Activated naive CD8-positive, alpha-beta T cell treated with anti-CD3 and anti-CD28 coated beads, Interleukin-2, amount 10 ng/mL, durations not matched to agents 7 days and 5 days (primary cell): ENCODE data around the gene PLCH1. TPM values are rescaled to one million over a fixed set of nuclear protein-coding genes. Genes with fewer than 3 reads are reported as not detected.

Source experiments
- ATAC-seq: fragments of 150-1000 bp; cut with Tn5 transposase; one replicate; pipeline ENCODE4 v1.10.0; 2021; ENCODE audit warnings: low read depth, moderate library complexity
- POLR2A ChIA-PET: fragments of 350-600 bp; sonication (Branson Sonifier 250); formaldehyde crosslinking; loops from one replicate; lab custom pipeline; 2021; ENCODE audit warnings: antibody characterized with exemption; lab: Charles Lee
- DNase-seq: peaks from one replicate; pipeline ENCODE4 v3.0.0; 2021
- H3K27ac Mint-ChIP-seq: one replicate; pipeline ENCODE4 v1.8.0; 2022; ENCODE audit warnings: mild to moderate bottlenecking, mixed read lengths
- H3K27me3 Mint-ChIP-seq: one replicate; pipeline ENCODE4 v1.8.0; 2022; ENCODE audit warnings: mild to moderate bottlenecking, moderate library complexity, mixed read lengths
- H3K36me3 Mint-ChIP-seq: one replicate; pipeline ENCODE4 v1.8.0; 2021; ENCODE audit warnings: mild to moderate bottlenecking, mixed read lengths
- H3K4me1 Mint-ChIP-seq: one replicate; pipeline ENCODE4 v1.8.0; 2021; ENCODE audit warnings: mixed read lengths
- H3K4me3 Mint-ChIP-seq: one replicate; pipeline ENCODE4 v1.8.0; 2022; ENCODE audit warnings: mild to moderate bottlenecking, moderate library complexity, mixed read lengths
- H3K9me3 Mint-ChIP-seq: one replicate; pipeline ENCODE4 v1.8.0; 2021; ENCODE audit warnings: mixed read lengths
- total RNA-seq, 2 experiments: library from RNA; stranded (reverse); gene quantifications; one replicate each; pipeline ENCODE4 v1.2.3, GENCODE V29; 2021

The PLCH1 gene
- total RNA-seq, result 1 to 10 TPM; 3.8 to 5.1 TPM

- Mint-ChIP-seq H3K4me3 (peak within 1 kb of the TSS; percentile 89), H3K9me3 (no peaks in the 10 kb centered on the region), H3K27ac (peak within 1 kb of the TSS; percentile 18), H3K27me3 (peaks cover 77% of the 10 kb centered on the region), H3K36me3 (no peaks in the 10 kb centered on the region), H3K4me1 (peaks cover 20% of the 10 kb centered on the region)
- POLR2A ChIA-PET, result no interaction called here
- ATAC-seq (peak; percentile 70), DNase-seq (peak; percentile 53)
These were observed at the start of gene PLCH1 for GRCh38 chr3:155744626-155745324. Gene PLCH1 (minus strand): TSS chr3:155745071. CDS start chr3:155704224, 40,847 bp downstream.

- no peak overlapping the region for H3K4me3 Mint-ChIP-seq
- POLR2A ChIA-PET, result no interaction called here
- ATAC-seq (no peak), DNase-seq (no peak)
- no peak overlapping the region for H3K27ac Mint-ChIP-seq
- peaks cover 28% of the 10 kb centered on the region for H3K36me3 Mint-ChIP-seq
- H3K9me3 Mint-ChIP-seq, result peaks cover 5% of the 10 kb centered on the region
- peaks cover 2% of the 10 kb centered on the region for H3K4me1 Mint-ChIP-seq
- no peaks in the 10 kb centered on the region for H3K27me3 Mint-ChIP-seq
These were observed 47.7 kb upstream of the PLCH1 start for GRCh38 chr3:155792532-155792931.

- Mint-ChIP-seq H3K4me3 (no peak overlapping the region), H3K4me1 (peaks cover 3% of the 10 kb centered on the region), H3K36me3 (peaks cover 24% of the 10 kb centered on the region), H3K27ac (no peak overlapping the region), H3K9me3 (peaks cover 5% of the 10 kb centered on the region), H3K27me3 (no peaks in the 10 kb centered on the region)
- DNase-seq (no peak), ATAC-seq (no peak)
- POLR2A ChIA-PET, result no interaction called here
These were observed 46.3 kb upstream of the PLCH1 start for GRCh38 chr3:155791190-155791589.

GRCh38 chr3:155790272-155790925 lies 45.5 kb upstream of the PLCH1 start:
- POLR2A ChIA-PET, result no interaction called here
- peaks cover 9% of the 10 kb centered on the region for H3K4me1 Mint-ChIP-seq
- H3K4me3 Mint-ChIP-seq, result no peak overlapping the region

GRCh38 chr3:155785662-155786295 lies 40.9 kb upstream of the PLCH1 start:
- no peak overlapping the region for H3K4me3 Mint-ChIP-seq
- POLR2A ChIA-PET, result no interaction called here
- no peaks in the 10 kb centered on the region for H3K27me3 Mint-ChIP-seq
- H3K36me3 Mint-ChIP-seq, result peaks cover 15% of the 10 kb centered on the region
- peaks cover 7% of the 10 kb centered on the region for H3K9me3 Mint-ChIP-seq
- peak overlapping the region; percentile 68 for H3K27ac Mint-ChIP-seq
- H3K4me1 Mint-ChIP-seq, result peaks cover 9% of the 10 kb centered on the region
- DNase-seq (no peak), ATAC-seq (no peak)

More at GRCh38 chr3:155790272-155790925, 45.5 kb upstream of the PLCH1 start:
- H3K27ac Mint-ChIP-seq, result no peak overlapping the region
- no peak for ATAC-seq
- H3K9me3 Mint-ChIP-seq, result peaks cover 5% of the 10 kb centered on the region
- H3K36me3 Mint-ChIP-seq, result peaks cover 24% of the 10 kb centered on the region
- H3K27me3 Mint-ChIP-seq, result no peaks in the 10 kb centered on the region
- DNase-seq, result no peak

- Mint-ChIP-seq H3K27ac (no peak overlapping the region), H3K4me1 (peaks cover 9% of the 10 kb centered on the region), H3K4me3 (no peak overlapping the region), H3K36me3 (peaks cover 10% of the 10 kb centered on the region), H3K27me3 (no peaks in the 10 kb centered on the region), H3K9me3 (peaks cover 4% of the 10 kb centered on the region)
- no peak for ATAC-seq
- POLR2A ChIA-PET, result no interaction called here
- no peak for DNase-seq
These were observed 37.6 kb upstream of the PLCH1 start for GRCh38 chr3:155782390-155782953.

- no peak for ATAC-seq
- Mint-ChIP-seq H3K4me1 (peaks cover 1% of the 10 kb centered on the region), H3K4me3 (no peak overlapping the region), H3K9me3 (peaks cover 4% of the 10 kb centered on the region), H3K27ac (no peak overlapping the region), H3K27me3 (no peaks in the 10 kb centered on the region), H3K36me3 (peaks cover 10% of the 10 kb centered on the region)
- DNase-seq, result no peak
- POLR2A ChIA-PET, result no interaction called here
These were observed 35.4 kb upstream of the PLCH1 start for GRCh38 chr3:155780291-155780690.

GRCh38 chr3:155778462-155778861 lies 33.6 kb upstream of the PLCH1 start:
- H3K9me3 Mint-ChIP-seq, result peaks cover 4% of the 10 kb centered on the region
- POLR2A ChIA-PET, result no interaction called here
- H3K4me1 Mint-ChIP-seq, result peaks cover 1% of the 10 kb centered on the region

GRCh38 chr3:155772801-155773200 lies 27.9 kb upstream of the PLCH1 start:
- Mint-ChIP-seq H3K9me3 (peaks cover 3% of the 10 kb centered on the region), H3K27me3 (no peaks in the 10 kb centered on the region), H3K36me3 (peaks cover 10% of the 10 kb centered on the region), H3K27ac (no peak overlapping the region), H3K4me3 (no peak overlapping the region), H3K4me1 (no peaks in the 10 kb centered on the region)
- no peak for DNase-seq
- POLR2A ChIA-PET, result no interaction called here
- ATAC-seq, result no peak

More at GRCh38 chr3:155778462-155778861, 33.6 kb upstream of the PLCH1 start:
- peaks cover 11% of the 10 kb centered on the region for H3K36me3 Mint-ChIP-seq
- DNase-seq (no peak), ATAC-seq (no peak)
- no peaks in the 10 kb centered on the region for H3K27me3 Mint-ChIP-seq
- no peak overlapping the region for H3K4me3 Mint-ChIP-seq
- H3K27ac Mint-ChIP-seq, result no peak overlapping the region

GRCh38 chr3:155771126-155771525 lies 26.3 kb upstream of the PLCH1 start:
- POLR2A ChIA-PET, result no interaction called here
- peaks cover 3% of the 10 kb centered on the region for H3K9me3 Mint-ChIP-seq
- H3K27ac Mint-ChIP-seq, result no peak overlapping the region

GRCh38 chr3:155766206-155766605 lies 21.3 kb upstream of the PLCH1 start:
- Mint-ChIP-seq H3K27me3 (no peaks in the 10 kb centered on the region), H3K27ac (no peak overlapping the region), H3K4me3 (no peak overlapping the region), H3K4me1 (peaks cover 5% of the 10 kb centered on the region), H3K36me3 (peaks cover 15% of the 10 kb centered on the region), H3K9me3 (peaks cover 3% of the 10 kb centered on the region)
- ATAC-seq (no peak), DNase-seq (no peak)
- POLR2A ChIA-PET, result no interaction called here

More at GRCh38 chr3:155771126-155771525, 26.3 kb upstream of the PLCH1 start:
- H3K36me3 Mint-ChIP-seq, result peaks cover 11% of the 10 kb centered on the region
- ATAC-seq (no peak), DNase-seq (no peak)
- no peaks in the 10 kb centered on the region for H3K4me1 Mint-ChIP-seq
- H3K27me3 Mint-ChIP-seq, result no peaks in the 10 kb centered on the region
- H3K4me3 Mint-ChIP-seq, result no peak overlapping the region

GRCh38 chr3:155763870-155764463 lies 19.1 kb upstream of the PLCH1 start:
- ATAC-seq (no peak), DNase-seq (no peak)
- Mint-ChIP-seq H3K27me3 (no peaks in the 10 kb centered on the region), H3K27ac (no peak overlapping the region), H3K4me1 (peaks cover 5% of the 10 kb centered on the region), H3K36me3 (peaks cover 6% of the 10 kb centered on the region), H3K4me3 (no peak overlapping the region), H3K9me3 (no peaks in the 10 kb centered on the region)
- POLR2A ChIA-PET, result no interaction called here

GRCh38 chr3:155760653-155761052 lies 15.8 kb upstream of the PLCH1 start:
- no peak overlapping the region for H3K27ac Mint-ChIP-seq
- ATAC-seq (no peak), DNase-seq (no peak)
- no peaks in the 10 kb centered on the region for H3K9me3 Mint-ChIP-seq
- peaks cover 5% of the 10 kb centered on the region for H3K4me1 Mint-ChIP-seq
- POLR2A ChIA-PET, result no interaction called here
- no peak overlapping the region for H3K4me3 Mint-ChIP-seq
- peaks cover 3% of the 10 kb centered on the region for H3K36me3 Mint-ChIP-seq
- no peaks in the 10 kb centered on the region for H3K27me3 Mint-ChIP-seq
